Gastroesophageal sphincter (tissue), 3 donors: ENCODE results near the gene CFAP74.

Experiments
- CTCF ChIP-seq, 4 experiments: fragments of 200-600 bp in 2 of 4; fragments of 450-650 bp in 2 of 4; sonication (generic) in 1 of 4; IDR thresholded peaks; one replicate each; pipeline ENCODE4 v1.5.1; 2017 to 2019; ENCODE audit warnings: antibody characterized with exemption in 4 of 4, mild to moderate bottlenecking in 2 of 4, moderate library complexity in 2 of 4
- EP300 ChIP-seq: sonication (generic); formaldehyde crosslinking; IDR thresholded peaks from one replicate; pipeline ENCODE4 v1.6.1; 2017; ENCODE audit warnings: antibody characterized with exemption, mild to moderate bottlenecking
- POLR2A ChIP-seq, 2 donors: fragments of 450-650 bp; IDR thresholded peaks; one replicate each; pipeline ENCODE4 v1.6.1; 2017; ENCODE audit warnings: antibody characterized with exemption in 2 of 2, mild to moderate bottlenecking in 2 of 2, moderate library complexity in 1 of 2
- POLR2AphosphoS5 ChIP-seq: sonication (generic); formaldehyde crosslinking; IDR thresholded peaks from one replicate; pipeline ENCODE4 v1.6.1; 2017; ENCODE audit warnings: antibody characterized with exemption

GRCh38 chr1:1997576-1997975 is 6.0 kb downstream of the CFAP74 start:
- TF ChIP-seq CTCF (IDR thresholded peaks at IDR 0.05) = no peak
- TF ChIP-seq POLR2A (IDR thresholded peaks at IDR 0.05) = no peak
- no peak for TF ChIP-seq POLR2AphosphoS5
- TF ChIP-seq EP300 = no peak
